ENCODE results near the gene POLR2M.

Gene POLR2M

DNA sequence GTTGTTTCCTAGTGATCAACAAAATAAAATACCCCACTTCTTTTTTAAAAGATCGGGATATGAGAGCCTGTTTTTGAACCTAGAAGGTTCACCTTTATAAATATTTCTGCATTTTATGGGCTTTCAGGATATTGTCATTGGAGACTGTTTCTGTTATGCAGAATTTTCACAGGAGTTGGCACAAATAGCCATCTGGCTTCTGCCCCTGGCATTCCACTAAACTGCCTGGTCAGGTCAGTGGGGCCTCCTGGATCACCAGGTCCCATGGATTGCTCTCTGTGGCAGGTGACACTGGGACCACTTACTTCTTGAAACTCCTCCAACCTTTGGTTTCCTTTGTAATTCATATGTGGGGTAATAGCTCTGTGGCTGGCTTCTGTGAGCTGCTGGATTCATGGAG, 25.5 kb upstream of the POLR2M start:
- Mint-ChIP-seq H3K4me3 (no peak overlapping the region), H3K9me3 (no peaks in the 10 kb centered on the region), H3K27ac (no peak overlapping the region), H3K27me3 (ENCODE audit: low read depth) (no peaks in the 10 kb centered on the region), H3K36me3 (ENCODE audit: low read depth) (no peaks in the 10 kb centered on the region), H3K4me1 (ENCODE audit: low read depth) (peaks cover 9% of the 10 kb centered on the region)
- DNase-seq (ENCODE audit: low spot score) = no peak

DNA sequence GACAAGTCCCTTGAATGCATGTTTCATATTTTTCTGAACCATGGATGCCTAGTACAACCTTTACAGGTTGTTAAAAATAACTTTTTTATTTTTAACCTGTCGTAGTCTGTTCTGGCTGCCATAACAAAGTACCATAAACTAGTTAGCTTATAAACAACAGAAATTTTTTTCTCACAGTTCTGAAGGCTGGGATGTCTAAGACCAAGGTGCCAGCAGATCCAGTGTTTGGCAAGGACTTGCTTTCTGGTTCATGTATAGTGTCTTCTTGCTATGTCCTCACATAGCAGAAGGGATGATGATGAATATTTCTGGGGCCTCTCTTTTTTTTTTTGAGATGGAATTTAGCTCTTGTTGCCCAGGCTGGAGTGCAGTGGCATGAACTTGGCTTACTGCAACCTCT, 23.0 kb upstream of the POLR2M start:
- DNase-seq (ENCODE audit: low spot score) = no peak
- Mint-ChIP-seq H3K27ac (no peak overlapping the region), H3K9me3 (no peaks in the 10 kb centered on the region), H3K27me3 (ENCODE audit: low read depth) (no peaks in the 10 kb centered on the region), H3K4me3 (no peak overlapping the region), H3K4me1 (ENCODE audit: low read depth) (peaks cover 11% of the 10 kb centered on the region), H3K36me3 (ENCODE audit: low read depth) (no peaks in the 10 kb centered on the region)

GRCh38 chr15:57684491-57685151, 21.9 kb upstream of the POLR2M start:
- Mint-ChIP-seq H3K27ac (no peak overlapping the region), H3K4me3 (no peak overlapping the region), H3K36me3 (ENCODE audit: low read depth) (no peaks in the 10 kb centered on the region), H3K27me3 (ENCODE audit: low read depth) (no peaks in the 10 kb centered on the region), H3K9me3 (no peaks in the 10 kb centered on the region), H3K4me1 (ENCODE audit: low read depth) (peaks cover 11% of the 10 kb centered on the region)
- no peak for DNase-seq (ENCODE audit: low spot score)

- H3K9me3 Mint-ChIP-seq = no peaks in the 10 kb centered on the region
- H3K27me3 Mint-ChIP-seq (ENCODE audit: low read depth) = no peaks in the 10 kb centered on the region
- no peak overlapping the region for H3K27ac Mint-ChIP-seq
- no peak for DNase-seq (ENCODE audit: low spot score)
- peaks cover 5% of the 10 kb centered on the region for H3K4me1 Mint-ChIP-seq (ENCODE audit: low read depth)
- H3K36me3 Mint-ChIP-seq (ENCODE audit: low read depth) = no peaks in the 10 kb centered on the region
- H3K4me3 Mint-ChIP-seq = no peak overlapping the region
Measured at GRCh38 chr15:57685306-57686095, 21.0 kb upstream of the POLR2M start.

- Mint-ChIP-seq H3K36me3 (ENCODE audit: low read depth) (no peaks in the 10 kb centered on the region), H3K4me3 (no peak overlapping the region), H3K9me3 (no peaks in the 10 kb centered on the region), H3K27ac (no peak overlapping the region), H3K27me3 (ENCODE audit: low read depth) (no peaks in the 10 kb centered on the region), H3K4me1 (ENCODE audit: low read depth) (peaks cover 2% of the 10 kb centered on the region)
- DNase-seq (ENCODE audit: low spot score) = no peak
Measured at GRCh38 chr15:57686657-57687056, 19.9 kb upstream of the POLR2M start.

- H3K9me3 Mint-ChIP-seq = no peaks in the 10 kb centered on the region
- H3K4me1 Mint-ChIP-seq (ENCODE audit: low read depth) = peaks cover 6% of the 10 kb centered on the region
- no peak overlapping the region for H3K4me3 Mint-ChIP-seq
- H3K27ac Mint-ChIP-seq = no peak overlapping the region
- peaks cover 7% of the 10 kb centered on the region for H3K27me3 Mint-ChIP-seq (ENCODE audit: low read depth)
- no peak for DNase-seq (ENCODE audit: low spot score)
- no peaks in the 10 kb centered on the region for H3K36me3 Mint-ChIP-seq (ENCODE audit: low read depth)
Measured at GRCh38 chr15:57690341-57690966, 16.1 kb upstream of the POLR2M start.

- Mint-ChIP-seq H3K9me3 (no peaks in the 10 kb centered on the region), H3K4me1 (ENCODE audit: low read depth) (peaks cover 6% of the 10 kb centered on the region), H3K27ac (no peak overlapping the region), H3K27me3 (ENCODE audit: low read depth) (peaks cover 8% of the 10 kb centered on the region), H3K4me3 (no peak overlapping the region), H3K36me3 (ENCODE audit: low read depth) (no peaks in the 10 kb centered on the region)
- DNase-seq (ENCODE audit: low spot score) = no peak
Measured at GRCh38 chr15:57691082-57691481, 15.4 kb upstream of the POLR2M start.

- Mint-ChIP-seq H3K4me3 (no peak overlapping the region), H3K36me3 (ENCODE audit: low read depth) (no peaks in the 10 kb centered on the region), H3K4me1 (ENCODE audit: low read depth) (peaks cover 4% of the 10 kb centered on the region), H3K27ac (no peak overlapping the region), H3K27me3 (ENCODE audit: low read depth) (peaks cover 12% of the 10 kb centered on the region), H3K9me3 (no peaks in the 10 kb centered on the region)
- no peak for DNase-seq (ENCODE audit: low spot score)
Measured at GRCh38 chr15:57692709-57693108, 13.8 kb upstream of the POLR2M start.

GRCh38 chr15:57694279-57694678, 12.2 kb upstream of the POLR2M start:
- no peak for DNase-seq (ENCODE audit: low spot score)
- Mint-ChIP-seq H3K27me3 (ENCODE audit: low read depth) (peaks cover 20% of the 10 kb centered on the region), H3K27ac (no peak overlapping the region), H3K9me3 (no peaks in the 10 kb centered on the region), H3K36me3 (ENCODE audit: low read depth) (no peaks in the 10 kb centered on the region), H3K4me1 (ENCODE audit: low read depth) (peaks cover 4% of the 10 kb centered on the region), H3K4me3 (no peak overlapping the region)

DNA sequence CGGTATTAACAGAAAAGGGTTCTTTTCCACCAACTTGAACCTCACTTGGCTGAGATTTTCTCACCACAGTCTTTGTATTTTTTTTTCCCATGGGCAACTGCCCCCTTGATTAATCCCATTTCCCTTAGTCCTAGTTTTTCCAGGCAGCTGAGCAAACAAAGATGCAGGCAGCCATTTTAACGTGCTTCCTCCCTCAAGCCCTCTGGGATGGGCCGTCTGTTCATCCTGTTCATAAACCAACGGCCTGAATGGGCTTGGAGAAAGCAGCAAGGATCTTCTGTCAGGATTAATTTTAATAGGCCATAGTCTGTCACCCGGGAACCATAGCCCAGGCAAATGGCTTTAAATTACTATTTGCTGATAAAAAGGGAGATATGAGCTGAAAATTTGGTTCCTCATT, 10.4 kb upstream of the POLR2M start:
- Mint-ChIP-seq H3K9me3 (no peaks in the 10 kb centered on the region), H3K4me3 (no peak overlapping the region), H3K27ac (no peak overlapping the region), H3K27me3 (ENCODE audit: low read depth) (peaks cover 23% of the 10 kb centered on the region), H3K36me3 (ENCODE audit: low read depth) (no peaks in the 10 kb centered on the region), H3K4me1 (ENCODE audit: low read depth) (peaks cover 4% of the 10 kb centered on the region)
- no peak for DNase-seq (ENCODE audit: low spot score)

GRCh38 chr15:57697588-57697987, 8.9 kb upstream of the POLR2M start:
- H3K36me3 Mint-ChIP-seq (ENCODE audit: low read depth) = no peaks in the 10 kb centered on the region
- peaks cover 28% of the 10 kb centered on the region for H3K27me3 Mint-ChIP-seq (ENCODE audit: low read depth)
- peaks cover 4% of the 10 kb centered on the region for H3K4me1 Mint-ChIP-seq (ENCODE audit: low read depth)
- no peak for DNase-seq (ENCODE audit: low spot score)
- H3K4me3 Mint-ChIP-seq = no peak overlapping the region
- H3K27ac Mint-ChIP-seq = no peak overlapping the region
- no peaks in the 10 kb centered on the region for H3K9me3 Mint-ChIP-seq

- DNase-seq (ENCODE audit: low spot score) = no peak
- Mint-ChIP-seq H3K27me3 (ENCODE audit: low read depth) (peaks cover 29% of the 10 kb centered on the region), H3K4me3 (no peak overlapping the region)
Measured at GRCh38 chr15:57698243-57698642, 8.3 kb upstream of the POLR2M start.

GRCh38 chr15:57698991-57699390, 7.5 kb upstream of the POLR2M start:
- Mint-ChIP-seq H3K4me1 (ENCODE audit: low read depth) (peaks cover 16% of the 10 kb centered on the region), H3K9me3 (no peaks in the 10 kb centered on the region), H3K27ac (no peak overlapping the region), H3K27me3 (ENCODE audit: low read depth) (peaks cover 31% of the 10 kb centered on the region), H3K4me3 (no peak overlapping the region), H3K36me3 (ENCODE audit: low read depth) (no peaks in the 10 kb centered on the region)
- no peak for DNase-seq (ENCODE audit: low spot score)

More at GRCh38 chr15:57698243-57698642, 8.3 kb upstream of the POLR2M start:
- Mint-ChIP-seq H3K4me1 (ENCODE audit: low read depth) (peaks cover 9% of the 10 kb centered on the region), H3K27ac (no peak overlapping the region), H3K36me3 (ENCODE audit: low read depth) (no peaks in the 10 kb centered on the region), H3K9me3 (no peaks in the 10 kb centered on the region)

- H3K27me3 Mint-ChIP-seq (ENCODE audit: low read depth) = peaks cover 17% of the 10 kb centered on the region
- no peak for DNase-seq (ENCODE audit: low spot score)
- no peak overlapping the region for H3K27ac Mint-ChIP-seq
- peaks cover 35% of the 10 kb centered on the region for H3K4me1 Mint-ChIP-seq (ENCODE audit: low read depth)
- H3K36me3 Mint-ChIP-seq (ENCODE audit: low read depth) = peaks cover 7% of the 10 kb centered on the region
- H3K4me3 Mint-ChIP-seq = no peak overlapping the region
- H3K9me3 Mint-ChIP-seq = no peaks in the 10 kb centered on the region
Measured at GRCh38 chr15:57703387-57703786, 3.1 kb upstream of the POLR2M start.
